GM23338 (cell line): ENCODE measurements around the gene MKKS. TPM values are rescaled to one million over a fixed set of nuclear protein-coding genes. Genes with fewer than 3 reads are reported as not detected.

Experiments
- ATAC-seq: fragments of 200-7000 bp; cut with Tn5 transposase; 3 replicates; pipeline ENCODE4 v1.9.1; 2020
- DNase-seq: peaks from one replicate; pipeline ENCODE4 v3.0.0-alpha.2; 2015; ENCODE audit warnings: low spot score
- H2AFZ ChIP-seq: fragments of 200-600 bp; sonication (generic); 2 replicates; pipeline ENCODE4 v1.8.0; 2016; ENCODE audit warnings: antibody characterized with exemption, mild to moderate bottlenecking, moderate library complexity
- H3F3A ChIP-seq: fragments of 200-600 bp; sonication (generic); replicated peaks from 2 replicates; pipeline ENCODE4 v1.8.0; 2017; ENCODE audit warnings: antibody characterized with exemption, mixed run types, low read depth
- H3K27ac ChIP-seq: fragments of 200-600 bp; sonication (generic); 2 replicates; pipeline ENCODE4 v1.6.1; 2016; ENCODE audit warnings: low read depth
- H3K27me3 ChIP-seq: fragments of 200-600 bp; sonication (generic); 2 replicates; pipeline ENCODE4 v1.8.0; 2016; ENCODE audit warnings: mild to moderate bottlenecking, mixed run types, moderate library complexity; ENCODE audit not compliant: insufficient read depth
- H3K36me3 ChIP-seq: fragments of 200-600 bp; sonication (generic); 2 replicates; pipeline ENCODE4 v1.8.0; 2016; ENCODE audit warnings: mild to moderate bottlenecking; ENCODE audit not compliant: insufficient read depth
- H3K4me1 ChIP-seq: fragments of 200-600 bp; sonication (generic); 2 replicates; pipeline ENCODE4 v1.8.0; 2016; ENCODE audit warnings: mild to moderate bottlenecking, moderate library complexity; ENCODE audit not compliant: insufficient read depth
- H3K4me2 ChIP-seq: fragments of 200-600 bp; sonication (generic); 2 replicates; pipeline ENCODE4 v1.7.1; 2017; ENCODE audit warnings: mixed run types
- H3K4me3 ChIP-seq: fragments of 200-600 bp; sonication (generic); 2 replicates; pipeline ENCODE4 v1.6.1; 2016; ENCODE audit warnings: mixed run types
- H3K79me2 ChIP-seq: fragments of 200-600 bp; sonication (generic); replicated peaks from 2 replicates; pipeline ENCODE4 v1.8.0; 2017; ENCODE audit warnings: mild to moderate bottlenecking; ENCODE audit not compliant: insufficient read depth
- H3K9me2 ChIP-seq: fragments of 200-600 bp; sonication (generic); 2 replicates; pipeline ENCODE4 v1.8.0; 2017; ENCODE audit not compliant: insufficient read depth
- H4K20me1 ChIP-seq: fragments of 200-600 bp; sonication (generic); replicated peaks from 2 replicates; pipeline ENCODE4 v1.8.0; 2017; ENCODE audit warnings: mild to moderate bottlenecking; ENCODE audit not compliant: insufficient read depth
- H3K27ac Mint-ChIP-seq: 2 replicates; pipeline ENCODE4 v1.8.0; 2020; ENCODE audit warnings: inconsistent platforms, mild to moderate bottlenecking, moderate library complexity, mixed read lengths
- H3K27me3 Mint-ChIP-seq: 3 replicates; pipeline ENCODE4 v1.8.0; 2022; ENCODE audit warnings: low read depth, mild to moderate bottlenecking, moderate library complexity, mixed read lengths, inconsistent platforms; ENCODE audit not compliant: insufficient read depth, poor library complexity
- H3K36me3 Mint-ChIP-seq: 3 replicates; pipeline ENCODE4 v1.8.0; 2021; ENCODE audit warnings: low read depth, mild to moderate bottlenecking, inconsistent platforms, moderate library complexity, mixed read lengths
- H3K4me1 Mint-ChIP-seq: 3 replicates; pipeline ENCODE4 v1.8.0; 2020; ENCODE audit warnings: mild to moderate bottlenecking, inconsistent platforms, mixed read lengths
- H3K4me3 Mint-ChIP-seq: 3 replicates; pipeline ENCODE4 v1.8.0; 2021; ENCODE audit warnings: moderate library complexity, mild to moderate bottlenecking, inconsistent platforms, mixed read lengths
- H3K9me3 Mint-ChIP-seq: 3 replicates; pipeline ENCODE4 v1.8.0; 2020; ENCODE audit warnings: moderate library complexity, mild to moderate bottlenecking, inconsistent platforms, mixed read lengths
- CREB1 ChIP-seq: fragments of 250-450 bp; sonication (Bioruptor Pico); IDR thresholded peaks from 2 replicates; pipeline ENCODE4 v1.5.0; 2020; ENCODE audit warnings: low read depth, mild to moderate bottlenecking, moderate library complexity
- EZH2 ChIP-seq: fragments of 200-600 bp; sonication (generic); IDR thresholded peaks from one replicate; pipeline ENCODE4 v1.8.0; 2017; ENCODE audit warnings: antibody characterized with exemption, mild to moderate bottlenecking, low read depth; ENCODE audit not compliant: unreplicated experiment
- EZH2phosphoT487 ChIP-seq: fragments of 200-600 bp; sonication (generic); IDR thresholded peaks from one replicate; pipeline ENCODE4 v1.8.1; 2018; ENCODE audit warnings: antibody characterized with exemption; ENCODE audit not compliant: unreplicated experiment
- JUNB ChIP-seq: IDR thresholded peaks from one replicate; pipeline ENCODE4 v1.6.1; 2016; ENCODE audit warnings: antibody characterized with exemption; ENCODE audit not compliant: unreplicated experiment
- NANOG ChIP-seq: IDR thresholded peaks from 2 replicates; pipeline ENCODE4 v1.6.1; 2016; ENCODE audit warnings: antibody characterized with exemption, borderline replicate concordance
- POLR2AphosphoS5 ChIP-seq: IDR thresholded peaks from 2 replicates; pipeline ENCODE4 v1.6.1; 2016; ENCODE audit warnings: antibody characterized with exemption, low read depth
- STAT1 ChIP-seq: IDR thresholded peaks from one replicate; pipeline ENCODE4 v1.6.1; 2016; ENCODE audit warnings: antibody characterized with exemption; ENCODE audit not compliant: unreplicated experiment
- ZNF114 ChIP-seq: fragments of 250-450 bp; sonication (Bioruptor Pico); IDR thresholded peaks from 2 replicates; pipeline ENCODE4 v1.5.0; 2020; ENCODE audit warnings: mild to moderate bottlenecking, moderate library complexity
- ZNF331 ChIP-seq: fragments of 250-450 bp; sonication (Bioruptor Pico); IDR thresholded peaks from 2 replicates; pipeline ENCODE4 v1.5.0; 2020; ENCODE audit warnings: low read depth, mild to moderate bottlenecking, moderate library complexity
- polyA plus RNA-seq: library from polyadenylated mRNA; unstranded; fragments of >200 nt; fragmentation: Nextera tagmentation; extraction: Ambion mirVana; gene quantifications from 2 replicates; pipeline ENCODE4 v1.2.1, GENCODE V29; 2016
- total RNA-seq: library from RNA; depleted of rRNA; stranded (reverse); fragments of >200 nt; shearing (Covaris generic); gene quantifications from 2 replicates; pipeline ENCODE4 v1.2.3, GENCODE V29; 2014
- TF ChIP-seq, protein P1 (sequence below), 2 experiments: fragments of 200-600 bp in 1 of 2; sonication (generic) in 1 of 2; conservative IDR thresholded peaks; 2 replicates each; pipeline versions ENCODE4 v1.5.1 to v1.6.1; 2016 to 2017; ENCODE audit warnings: antibody characterized with exemption in 2 of 2, low read depth in 2 of 2, mild to moderate bottlenecking in 2 of 2, moderate library complexity in 1 of 2
- TF ChIP-seq, protein P2 (sequence below): fragments of 250-450 bp; sonication (Bioruptor Pico); IDR thresholded peaks from 2 replicates; pipeline ENCODE4 v1.5.0; 2020; ENCODE audit warnings: mild to moderate bottlenecking, moderate library complexity
- TF ChIP-seq, protein P3 (sequence below): IDR thresholded peaks from one replicate; pipeline ENCODE4 v1.6.1; 2018; ENCODE audit warnings: antibody characterized with exemption; ENCODE audit not compliant: unreplicated experiment
- TF ChIP-seq, protein P4 (sequence below): IDR thresholded peaks from 2 replicates; pipeline ENCODE4 v1.6.1; 2016; ENCODE audit warnings: antibody characterized with exemption

MKKS gene
- total and polyA plus RNA-seq, 2 experiments from 2014 or later: 13.4 to 16.7 TPM

DNA sequence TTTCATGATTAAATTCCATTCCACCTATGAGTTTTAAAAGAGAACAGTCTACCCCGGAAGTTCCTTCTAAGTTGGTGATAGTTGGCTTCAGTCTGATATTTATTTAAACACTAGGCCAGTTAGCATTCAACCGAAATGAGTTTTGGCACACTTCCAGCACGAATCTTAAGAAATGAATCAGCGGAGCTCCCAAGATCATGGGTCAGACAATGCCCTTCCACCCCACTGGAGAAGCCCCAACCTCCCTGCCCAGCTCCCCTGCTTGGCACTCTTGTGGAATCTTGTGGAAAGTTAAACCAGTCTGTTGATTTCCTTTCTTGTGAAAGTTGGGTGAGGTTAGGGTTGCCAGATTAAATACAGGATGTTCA lies 64.3 kb downstream of the MKKS start:
- no peak overlapping the region for H3K27ac Mint-ChIP-seq
- Histone ChIP-seq H3F3A (no peaks in the 10 kb centered on the region), H3K79me2 (no peaks in the 10 kb centered on the region), H2AFZ (0 out of 2 replicates have a peak overlapping the region, but pooled peaks have one; percentile 13), H3K36me3 (no peaks in the 10 kb centered on the region), H3K4me1 (peaks cover 5% of the 10 kb centered on the region; the same call in 1 of the 2 replicates), H3K27ac (no peak overlapping the region), H3K27me3 (no peaks in the 10 kb centered on the region), H3K4me2 (no peak overlapping the region), H4K20me1 (no peaks in the 10 kb centered on the region), H3K9me2 (no peaks in the 10 kb centered on the region; the same call in 1 of the 2 replicates), H3K4me3 (no peak overlapping the region)
- peaks cover 5% of the 10 kb centered on the region; the same call in 2 of the 3 replicates for H3K9me3 Mint-ChIP-seq
- no peaks in the 10 kb centered on the region for H3K36me3 Mint-ChIP-seq
- DNase-seq (no peak), ATAC-seq (no peak)
- no peaks in the 10 kb centered on the region; the same call in 2 of the 3 replicates for H3K4me1 Mint-ChIP-seq
- H3K27me3 Mint-ChIP-seq: no peaks in the 10 kb centered on the region
- TF ChIP-seq, protein P1, sequence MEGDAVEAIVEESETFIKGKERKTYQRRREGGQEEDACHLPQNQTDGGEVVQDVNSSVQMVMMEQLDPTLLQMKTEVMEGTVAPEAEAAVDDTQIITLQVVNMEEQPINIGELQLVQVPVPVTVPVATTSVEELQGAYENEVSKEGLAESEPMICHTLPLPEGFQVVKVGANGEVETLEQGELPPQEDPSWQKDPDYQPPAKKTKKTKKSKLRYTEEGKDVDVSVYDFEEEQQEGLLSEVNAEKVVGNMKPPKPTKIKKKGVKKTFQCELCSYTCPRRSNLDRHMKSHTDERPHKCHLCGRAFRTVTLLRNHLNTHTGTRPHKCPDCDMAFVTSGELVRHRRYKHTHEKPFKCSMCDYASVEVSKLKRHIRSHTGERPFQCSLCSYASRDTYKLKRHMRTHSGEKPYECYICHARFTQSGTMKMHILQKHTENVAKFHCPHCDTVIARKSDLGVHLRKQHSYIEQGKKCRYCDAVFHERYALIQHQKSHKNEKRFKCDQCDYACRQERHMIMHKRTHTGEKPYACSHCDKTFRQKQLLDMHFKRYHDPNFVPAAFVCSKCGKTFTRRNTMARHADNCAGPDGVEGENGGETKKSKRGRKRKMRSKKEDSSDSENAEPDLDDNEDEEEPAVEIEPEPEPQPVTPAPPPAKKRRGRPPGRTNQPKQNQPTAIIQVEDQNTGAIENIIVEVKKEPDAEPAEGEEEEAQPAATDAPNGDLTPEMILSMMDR (conservative IDR thresholded peaks at IDR 0.05; ENCODE audit: low read depth in 2 of 2): no peak
- TF ChIP-seq JUNB (no peak), EZH2 (no peak), NANOG (no peak), ZNF114 (CRISPR knock-in tag) (no peak), CREB1 (CRISPR knock-in tag) (no peak), STAT1 (no peak), POLR2AphosphoS5 (no peak), EZH2phosphoT487 (no peak), ZNF331 (CRISPR knock-in tag) (no peak)
- TF ChIP-seq, protein P2, sequence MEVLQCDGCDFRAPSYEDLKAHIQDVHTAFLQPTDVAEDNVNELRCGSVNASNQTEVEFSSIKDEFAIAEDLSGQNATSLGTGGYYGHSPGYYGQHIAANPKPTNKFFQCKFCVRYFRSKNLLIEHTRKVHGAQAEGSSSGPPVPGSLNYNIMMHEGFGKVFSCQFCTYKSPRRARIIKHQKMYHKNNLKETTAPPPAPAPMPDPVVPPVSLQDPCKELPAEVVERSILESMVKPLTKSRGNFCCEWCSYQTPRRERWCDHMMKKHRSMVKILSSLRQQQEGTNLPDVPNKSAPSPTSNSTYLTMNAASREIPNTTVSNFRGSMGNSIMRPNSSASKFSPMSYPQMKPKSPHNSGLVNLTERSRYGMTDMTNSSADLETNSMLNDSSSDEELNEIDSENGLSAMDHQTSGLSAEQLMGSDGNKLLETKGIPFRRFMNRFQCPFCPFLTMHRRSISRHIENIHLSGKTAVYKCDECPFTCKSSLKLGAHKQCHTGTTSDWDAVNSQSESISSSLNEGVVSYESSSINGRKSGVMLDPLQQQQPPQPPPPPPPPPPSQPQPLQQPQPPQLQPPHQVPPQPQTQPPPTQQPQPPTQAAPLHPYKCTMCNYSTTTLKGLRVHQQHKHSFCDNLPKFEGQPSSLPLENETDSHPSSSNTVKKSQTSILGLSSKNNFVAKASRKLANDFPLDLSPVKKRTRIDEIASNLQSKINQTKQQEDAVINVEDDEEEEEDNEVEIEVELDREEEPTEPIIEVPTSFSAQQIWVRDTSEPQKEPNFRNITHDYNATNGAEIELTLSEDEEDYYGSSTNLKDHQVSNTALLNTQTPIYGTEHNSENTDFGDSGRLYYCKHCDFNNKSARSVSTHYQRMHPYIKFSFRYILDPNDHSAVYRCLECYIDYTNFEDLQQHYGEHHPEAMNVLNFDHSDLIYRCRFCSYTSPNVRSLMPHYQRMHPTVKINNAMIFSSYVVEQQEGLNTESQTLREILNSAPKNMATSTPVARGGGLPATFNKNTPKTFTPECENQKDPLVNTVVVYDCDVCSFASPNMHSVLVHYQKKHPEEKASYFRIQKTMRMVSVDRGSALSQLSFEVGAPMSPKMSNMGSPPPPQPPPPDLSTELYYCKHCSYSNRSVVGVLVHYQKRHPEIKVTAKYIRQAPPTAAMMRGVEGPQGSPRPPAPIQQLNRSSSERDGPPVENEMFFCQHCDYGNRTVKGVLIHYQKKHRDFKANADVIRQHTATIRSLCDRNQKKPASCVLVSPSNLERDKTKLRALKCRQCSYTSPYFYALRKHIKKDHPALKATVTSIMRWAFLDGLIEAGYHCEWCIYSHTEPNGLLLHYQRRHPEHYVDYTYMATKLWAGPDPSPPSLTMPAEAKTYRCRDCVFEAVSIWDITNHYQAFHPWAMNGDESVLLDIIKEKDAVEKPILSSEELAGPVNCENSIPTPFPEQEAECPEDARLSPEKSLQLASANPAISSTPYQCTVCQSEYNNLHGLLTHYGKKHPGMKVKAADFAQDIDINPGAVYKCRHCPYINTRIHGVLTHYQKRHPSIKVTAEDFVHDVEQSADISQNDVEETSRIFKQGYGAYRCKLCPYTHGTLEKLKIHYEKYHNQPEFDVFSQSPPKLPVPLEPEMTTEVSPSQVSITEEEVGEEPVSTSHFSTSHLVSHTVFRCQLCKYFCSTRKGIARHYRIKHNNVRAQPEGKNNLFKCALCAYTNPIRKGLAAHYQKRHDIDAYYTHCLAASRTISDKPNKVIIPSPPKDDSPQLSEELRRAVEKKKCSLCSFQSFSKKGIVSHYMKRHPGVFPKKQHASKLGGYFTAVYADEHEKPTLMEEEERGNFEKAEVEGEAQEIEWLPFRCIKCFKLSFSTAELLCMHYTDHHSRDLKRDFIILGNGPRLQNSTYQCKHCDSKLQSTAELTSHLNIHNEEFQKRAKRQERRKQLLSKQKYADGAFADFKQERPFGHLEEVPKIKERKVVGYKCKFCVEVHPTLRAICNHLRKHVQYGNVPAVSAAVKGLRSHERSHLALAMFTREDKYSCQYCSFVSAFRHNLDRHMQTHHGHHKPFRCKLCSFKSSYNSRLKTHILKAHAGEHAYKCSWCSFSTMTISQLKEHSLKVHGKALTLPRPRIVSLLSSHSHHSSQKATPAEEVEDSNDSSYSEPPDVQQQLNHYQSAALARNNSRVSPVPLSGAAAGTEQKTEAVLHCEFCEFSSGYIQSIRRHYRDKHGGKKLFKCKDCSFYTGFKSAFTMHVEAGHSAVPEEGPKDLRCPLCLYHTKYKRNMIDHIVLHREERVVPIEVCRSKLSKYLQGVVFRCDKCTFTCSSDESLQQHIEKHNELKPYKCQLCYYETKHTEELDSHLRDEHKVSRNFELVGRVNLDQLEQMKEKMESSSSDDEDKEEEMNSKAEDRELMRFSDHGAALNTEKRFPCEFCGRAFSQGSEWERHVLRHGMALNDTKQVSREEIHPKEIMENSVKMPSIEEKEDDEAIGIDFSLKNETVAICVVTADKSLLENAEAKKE: no peak
- TF ChIP-seq, protein P3, sequence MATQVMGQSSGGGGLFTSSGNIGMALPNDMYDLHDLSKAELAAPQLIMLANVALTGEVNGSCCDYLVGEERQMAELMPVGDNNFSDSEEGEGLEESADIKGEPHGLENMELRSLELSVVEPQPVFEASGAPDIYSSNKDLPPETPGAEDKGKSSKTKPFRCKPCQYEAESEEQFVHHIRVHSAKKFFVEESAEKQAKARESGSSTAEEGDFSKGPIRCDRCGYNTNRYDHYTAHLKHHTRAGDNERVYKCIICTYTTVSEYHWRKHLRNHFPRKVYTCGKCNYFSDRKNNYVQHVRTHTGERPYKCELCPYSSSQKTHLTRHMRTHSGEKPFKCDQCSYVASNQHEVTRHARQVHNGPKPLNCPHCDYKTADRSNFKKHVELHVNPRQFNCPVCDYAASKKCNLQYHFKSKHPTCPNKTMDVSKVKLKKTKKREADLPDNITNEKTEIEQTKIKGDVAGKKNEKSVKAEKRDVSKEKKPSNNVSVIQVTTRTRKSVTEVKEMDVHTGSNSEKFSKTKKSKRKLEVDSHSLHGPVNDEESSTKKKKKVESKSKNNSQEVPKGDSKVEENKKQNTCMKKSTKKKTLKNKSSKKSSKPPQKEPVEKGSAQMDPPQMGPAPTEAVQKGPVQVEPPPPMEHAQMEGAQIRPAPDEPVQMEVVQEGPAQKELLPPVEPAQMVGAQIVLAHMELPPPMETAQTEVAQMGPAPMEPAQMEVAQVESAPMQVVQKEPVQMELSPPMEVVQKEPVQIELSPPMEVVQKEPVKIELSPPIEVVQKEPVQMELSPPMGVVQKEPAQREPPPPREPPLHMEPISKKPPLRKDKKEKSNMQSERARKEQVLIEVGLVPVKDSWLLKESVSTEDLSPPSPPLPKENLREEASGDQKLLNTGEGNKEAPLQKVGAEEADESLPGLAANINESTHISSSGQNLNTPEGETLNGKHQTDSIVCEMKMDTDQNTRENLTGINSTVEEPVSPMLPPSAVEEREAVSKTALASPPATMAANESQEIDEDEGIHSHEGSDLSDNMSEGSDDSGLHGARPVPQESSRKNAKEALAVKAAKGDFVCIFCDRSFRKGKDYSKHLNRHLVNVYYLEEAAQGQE: no peak
- TF ChIP-seq, protein P4, sequence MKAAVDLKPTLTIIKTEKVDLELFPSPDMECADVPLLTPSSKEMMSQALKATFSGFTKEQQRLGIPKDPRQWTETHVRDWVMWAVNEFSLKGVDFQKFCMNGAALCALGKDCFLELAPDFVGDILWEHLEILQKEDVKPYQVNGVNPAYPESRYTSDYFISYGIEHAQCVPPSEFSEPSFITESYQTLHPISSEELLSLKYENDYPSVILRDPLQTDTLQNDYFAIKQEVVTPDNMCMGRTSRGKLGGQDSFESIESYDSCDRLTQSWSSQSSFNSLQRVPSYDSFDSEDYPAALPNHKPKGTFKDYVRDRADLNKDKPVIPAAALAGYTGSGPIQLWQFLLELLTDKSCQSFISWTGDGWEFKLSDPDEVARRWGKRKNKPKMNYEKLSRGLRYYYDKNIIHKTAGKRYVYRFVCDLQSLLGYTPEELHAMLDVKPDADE: no peak
- H3K4me3 Mint-ChIP-seq: no peak overlapping the region
